Stimulated activated naive CD4-positive, alpha-beta T cell treated with Interleukin-2 at 50 U/mL for 16 hours (primary cell): ENCODE results near the gene CPNE5.

Experiments
- DNase-seq: peaks from one replicate; lab custom pipeline; 2025; lab: John Stamatoyannopoulos, UW

Gene CPNE5

DNA sequence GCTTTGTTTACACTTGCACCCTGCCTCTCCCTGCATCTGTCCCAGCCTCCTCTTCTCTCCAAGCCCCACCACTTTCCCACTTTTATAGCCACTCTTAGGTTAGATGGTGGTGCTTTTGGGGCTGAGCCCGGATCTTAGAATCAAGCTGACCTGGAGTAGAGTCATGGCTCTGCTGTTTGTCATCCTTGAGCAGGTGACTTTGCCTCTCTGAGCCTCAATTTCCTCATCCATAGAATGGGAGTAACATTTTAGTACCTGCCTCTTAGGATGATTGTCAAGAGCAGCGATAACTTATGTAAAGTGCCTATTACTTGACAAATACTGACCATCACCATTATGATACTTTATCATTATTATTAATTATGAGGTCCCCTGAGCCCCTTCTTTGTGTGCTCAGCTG is 48.2 kb downstream of the CPNE5 start:
- DNase-seq = no peak

DNA sequence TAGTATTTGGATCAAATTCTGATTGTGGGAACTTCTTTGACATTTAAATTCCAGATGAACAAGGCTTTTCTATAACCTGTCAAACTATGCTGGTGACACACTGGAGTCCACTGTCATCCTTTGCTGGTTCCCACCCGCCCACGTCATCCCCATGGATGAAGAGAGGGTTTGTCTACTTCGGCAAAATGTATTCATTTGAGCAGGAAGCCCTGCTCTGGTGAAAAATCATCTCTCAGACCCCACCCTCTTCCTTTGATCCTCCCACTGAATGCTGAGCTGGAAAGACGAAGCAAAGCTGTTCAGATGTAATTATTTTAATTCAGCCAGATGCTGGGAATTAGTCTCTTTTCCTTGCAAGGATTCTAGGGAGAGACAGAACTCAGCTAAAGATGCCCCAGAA is 50.5 kb downstream of the CPNE5 start:
- no peak for DNase-seq

DNA sequence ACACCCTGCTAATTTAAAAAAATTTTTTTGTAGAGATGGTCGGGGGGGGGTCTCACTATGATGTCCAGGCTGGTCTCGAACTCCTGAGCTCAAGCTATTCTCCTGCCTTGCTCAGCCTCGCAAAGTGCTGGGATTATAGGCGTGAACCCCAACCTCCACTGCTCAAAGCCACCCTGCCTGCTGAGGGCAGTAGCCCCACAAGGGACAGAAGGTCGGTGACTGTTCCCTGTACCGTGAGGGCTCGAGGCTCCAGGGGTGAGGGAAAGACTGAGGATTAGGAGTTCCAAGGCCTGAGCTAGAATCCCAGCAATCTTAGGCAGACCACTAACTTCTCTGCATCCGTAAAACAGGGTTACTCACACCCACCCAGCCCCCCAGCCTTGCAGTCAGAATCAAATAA is 51.1 kb downstream of the CPNE5 start:
- DNase-seq = no peak

DNA sequence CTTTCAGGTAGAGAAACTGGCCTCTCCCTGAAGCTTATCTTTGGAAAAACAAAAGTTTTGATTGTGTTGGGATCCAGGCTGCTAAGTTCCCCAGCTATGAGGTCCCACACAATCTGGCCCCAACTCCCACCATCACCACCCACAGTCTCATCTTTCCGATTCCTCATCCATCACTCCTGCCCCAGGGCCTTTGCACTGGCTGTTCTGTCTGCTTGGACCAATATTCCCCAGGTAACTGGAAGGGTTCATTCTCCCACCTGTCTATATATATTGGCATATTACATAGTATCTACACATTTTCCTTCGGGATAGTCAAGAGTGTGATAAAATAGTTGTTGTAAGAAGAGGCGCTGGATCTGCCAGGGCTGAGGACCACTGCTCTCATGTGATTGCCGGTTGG is 52.0 kb downstream of the CPNE5 start:
- no peak for DNase-seq

DNA sequence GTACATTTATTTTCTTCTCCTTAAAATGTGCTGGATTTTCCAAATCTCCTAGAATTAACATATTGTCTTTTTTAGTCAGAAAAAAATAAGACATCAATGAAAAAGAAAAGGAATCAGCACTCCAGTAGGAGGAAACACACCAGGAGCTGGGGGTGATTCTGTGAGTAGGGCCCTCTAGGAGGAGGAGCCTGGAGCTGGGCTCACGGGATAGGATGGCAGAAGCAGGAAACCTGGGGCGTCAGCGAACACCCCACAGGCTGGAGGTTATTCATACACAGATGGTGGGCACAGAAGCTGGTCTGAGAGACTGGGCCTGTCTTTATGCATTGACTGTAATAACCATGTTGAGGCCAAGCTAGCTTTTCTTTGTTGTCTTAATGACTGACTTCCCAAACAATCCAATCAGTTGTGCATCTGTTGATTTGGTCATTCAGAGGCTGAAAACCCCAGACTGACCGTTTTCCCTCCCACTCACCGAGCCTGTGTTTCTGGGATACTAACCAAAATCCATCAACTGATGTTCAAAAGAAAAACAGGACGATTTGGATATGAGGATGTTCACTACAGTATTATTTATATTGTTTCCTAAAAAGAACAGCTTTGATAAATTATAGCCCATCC is 53.1 kb downstream of the CPNE5 start:
- no peak for DNase-seq

DNA sequence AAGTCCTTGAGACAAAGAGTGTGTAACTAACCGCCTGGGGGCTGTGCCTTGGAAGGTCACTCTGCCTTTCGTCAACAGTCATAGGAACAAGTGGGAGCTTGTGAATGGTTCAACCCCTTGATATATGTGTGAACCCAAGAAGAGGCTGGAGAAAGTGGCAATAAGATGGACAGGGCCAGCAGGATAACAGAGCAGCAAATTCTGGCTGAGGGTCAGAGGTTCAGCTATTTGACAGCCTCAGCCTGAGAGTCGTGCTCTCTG is 54.9 kb downstream of the CPNE5 start:
- no peak for DNase-seq

DNA sequence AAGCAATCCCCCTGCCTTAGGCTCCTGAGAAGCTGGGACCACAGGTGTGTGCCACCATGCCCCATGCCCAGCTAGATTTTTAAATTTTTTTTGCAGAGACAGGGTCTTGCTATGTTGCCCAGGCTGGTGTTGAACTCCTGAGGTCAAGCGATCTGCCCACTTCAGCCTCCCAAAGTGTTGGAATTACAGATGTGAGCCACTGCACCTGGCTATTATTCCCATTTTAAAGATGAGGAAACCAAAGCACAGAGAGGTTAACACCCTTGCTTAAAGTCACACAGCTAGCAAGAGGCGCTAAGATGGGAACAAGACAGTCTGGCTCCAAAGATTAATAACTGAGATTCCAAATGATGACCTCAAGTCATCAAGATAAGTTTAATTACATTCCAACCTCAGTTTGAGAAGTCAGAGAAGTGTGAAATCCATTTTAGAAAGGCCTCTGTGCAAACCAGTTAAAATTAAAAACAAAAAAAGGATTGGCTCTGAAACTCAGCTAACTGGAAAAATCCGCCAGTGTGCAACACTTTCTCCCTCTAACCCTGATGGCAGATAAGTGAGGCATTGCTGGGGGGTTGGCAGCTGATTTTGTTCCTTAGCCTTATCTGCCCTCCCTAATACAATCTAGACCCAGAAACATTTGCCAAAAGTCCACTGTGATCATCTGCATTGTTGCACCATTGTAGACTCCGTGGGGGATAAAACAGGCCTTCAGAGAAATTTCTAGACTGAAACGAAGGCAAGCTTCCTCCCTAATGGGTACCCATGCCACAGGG is 55.5 kb downstream of the CPNE5 start:
- no peak for DNase-seq

DNA sequence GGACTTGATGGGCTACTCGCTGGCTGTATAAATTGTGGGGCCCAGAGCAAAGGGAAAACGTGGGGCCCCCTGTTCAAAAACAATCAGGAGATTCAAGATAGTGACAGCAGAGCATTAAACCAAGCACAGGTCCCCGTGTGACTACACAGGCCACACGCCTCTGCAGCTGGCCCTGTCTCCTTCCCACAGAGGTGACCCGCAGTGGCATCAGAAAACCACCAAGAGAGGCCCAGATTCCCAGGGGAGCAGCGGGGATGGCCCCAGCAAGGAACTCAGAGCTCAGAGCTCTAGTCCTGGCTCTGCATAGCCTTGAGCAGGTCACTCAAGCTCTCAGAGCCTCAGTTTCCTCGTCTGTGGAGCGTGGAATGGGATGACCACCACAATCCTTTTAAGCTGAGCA is 57.6 kb downstream of the CPNE5 start:
- DNase-seq = no peak

DNA sequence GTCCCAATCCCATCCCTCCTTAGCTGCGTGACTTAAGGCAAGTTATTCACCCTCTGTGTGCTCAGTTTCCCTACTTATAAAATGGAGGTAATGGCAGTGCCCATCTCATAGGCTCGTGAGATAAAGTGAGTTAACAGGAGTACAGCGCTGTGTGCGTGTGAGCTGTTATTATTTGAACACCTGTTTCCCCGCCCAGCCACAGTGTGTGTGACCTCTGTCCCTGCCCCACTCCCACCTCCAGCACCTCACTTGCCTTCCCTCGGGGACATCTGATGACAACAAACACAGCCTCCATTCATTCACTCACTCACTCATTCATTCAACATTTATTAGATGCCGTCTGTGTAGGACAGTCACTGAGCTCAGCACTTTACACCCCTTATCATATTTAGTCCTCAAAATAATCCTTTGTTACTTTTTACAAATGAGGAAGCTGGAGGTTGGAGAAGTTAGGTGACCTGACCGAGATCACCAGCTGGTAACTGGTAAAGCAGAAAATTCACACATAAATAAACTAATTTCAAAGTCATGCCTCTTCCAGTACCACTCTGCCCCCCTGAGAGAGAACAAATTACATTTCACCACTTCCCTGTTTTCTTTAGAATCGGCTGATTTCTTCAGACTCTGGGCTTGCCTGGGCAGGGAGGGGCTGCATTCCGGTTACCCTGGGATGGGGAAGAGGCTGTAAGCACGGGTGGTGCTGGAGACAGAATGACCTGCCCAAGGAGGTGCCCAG is 58.6 kb downstream of the CPNE5 start:
- DNase-seq = no peak

DNA sequence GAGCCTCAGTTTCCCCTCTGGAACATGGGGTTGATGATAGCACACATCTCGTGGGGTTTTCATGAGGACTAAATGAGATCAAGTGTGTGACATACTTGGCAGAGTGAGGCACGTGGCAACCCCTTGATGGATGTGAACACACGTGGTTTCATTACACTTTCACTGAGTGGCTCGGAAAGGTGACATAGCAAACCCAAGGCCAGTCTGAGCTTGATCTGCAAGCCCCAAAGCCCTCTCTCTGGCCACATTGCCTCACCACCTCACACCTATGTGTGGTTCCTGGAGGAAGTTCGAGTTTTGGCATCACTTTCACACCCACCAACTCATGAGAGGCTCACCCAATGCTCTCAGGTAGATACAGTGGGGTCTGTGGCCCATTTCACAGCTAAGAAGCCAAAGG is 60.0 kb downstream of the CPNE5 start:
- no peak for DNase-seq

DNA sequence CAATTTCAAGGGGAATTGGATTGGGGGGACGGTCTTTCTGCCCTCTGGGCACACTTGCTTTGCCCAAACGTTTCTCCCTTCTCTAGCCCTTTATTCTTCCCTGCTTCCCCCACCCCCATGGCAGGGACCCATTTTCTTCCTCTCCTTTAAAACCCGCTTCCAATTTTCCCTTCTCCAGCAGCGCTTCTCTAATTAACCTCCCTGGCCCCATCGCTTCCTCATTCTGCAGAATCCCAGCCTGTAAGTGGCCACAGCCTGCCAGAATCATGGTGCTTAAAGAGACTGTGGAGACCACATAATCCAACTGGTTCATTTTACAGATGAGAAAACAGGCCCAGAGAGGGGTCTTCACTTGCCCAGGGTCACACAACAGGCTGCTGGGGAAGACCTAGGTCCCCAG is 61.4 kb downstream of the CPNE5 start:
- DNase-seq = no peak

DNA sequence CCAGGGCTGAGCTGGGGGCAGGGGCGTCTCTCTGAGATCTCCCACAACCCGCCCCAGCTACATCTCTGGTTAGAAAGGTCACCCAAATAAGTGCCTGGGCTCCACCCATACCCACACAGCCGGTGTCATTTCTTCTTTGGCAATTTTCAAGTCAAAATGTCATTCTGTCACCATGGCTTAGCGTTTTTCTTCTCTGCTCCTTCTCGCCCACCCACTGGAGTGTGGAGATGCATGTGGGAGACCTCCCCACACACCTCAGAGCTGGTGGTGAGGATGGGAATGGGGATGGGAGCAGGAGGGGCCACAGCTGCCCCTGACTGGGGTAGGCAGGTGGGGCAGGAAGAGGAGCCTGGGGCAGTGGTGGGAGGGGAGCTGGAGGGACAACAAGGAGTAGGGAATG is 63.1 kb downstream of the CPNE5 start:
- no peak for DNase-seq

DNA sequence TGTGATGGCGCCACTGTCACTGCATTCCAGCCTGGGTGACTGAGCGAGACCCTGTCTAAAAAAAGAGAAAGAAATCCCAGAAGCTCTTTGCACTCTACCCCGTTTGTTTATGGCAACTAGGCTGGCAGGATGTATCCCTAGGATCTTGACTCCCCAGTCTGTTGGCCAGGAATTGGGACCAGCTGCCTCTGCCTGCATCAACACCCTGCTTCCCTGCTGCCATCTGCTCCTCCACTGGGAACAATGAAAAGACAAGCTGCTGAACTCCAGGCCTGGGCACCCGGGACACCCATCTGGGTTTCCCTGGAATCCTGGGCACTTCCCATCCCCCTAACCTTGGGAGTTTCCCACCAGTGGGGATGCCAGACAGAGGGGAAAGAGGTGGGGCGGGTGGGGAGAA is 64.9 kb downstream of the CPNE5 start:
- DNase-seq = no peak

DNA sequence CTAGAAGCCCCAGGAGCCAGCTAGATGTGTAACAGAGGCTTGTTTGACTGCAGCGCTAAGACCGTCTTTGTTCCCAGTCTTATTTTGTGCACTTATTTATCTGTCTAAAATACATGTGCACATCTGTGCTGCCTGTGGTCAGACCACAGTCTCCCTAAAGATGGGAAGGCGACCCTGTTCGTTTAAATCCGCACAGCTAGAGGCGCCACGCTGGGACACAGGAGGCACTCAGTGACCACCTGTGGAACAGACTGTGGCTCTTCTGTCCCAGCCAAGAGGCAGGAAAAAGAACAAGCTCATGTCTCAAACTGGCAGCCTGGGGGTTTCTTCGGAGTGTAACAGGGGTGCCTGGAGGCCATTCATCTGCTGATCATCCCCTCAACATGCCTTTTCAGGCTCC is 66.8 kb downstream of the CPNE5 start:
- DNase-seq = no peak

DNA sequence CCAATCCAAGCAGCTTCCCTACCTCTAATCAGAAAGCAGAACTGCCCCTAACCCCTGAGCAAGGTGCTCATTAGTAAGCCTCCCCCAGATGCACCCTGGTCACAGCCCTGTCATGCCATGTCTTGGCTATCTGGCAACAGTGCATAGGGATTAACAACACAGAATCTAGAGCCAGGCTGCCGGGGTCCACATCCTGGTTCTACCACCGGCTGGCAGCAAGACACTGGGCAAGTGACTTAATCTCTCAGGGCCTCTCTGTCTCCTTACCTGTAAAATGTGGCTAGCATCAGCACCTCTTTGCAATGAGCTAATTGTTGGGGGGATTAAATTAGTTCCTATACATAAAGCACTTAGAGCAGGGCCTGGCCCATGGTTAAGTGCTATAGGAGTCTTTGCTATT is 68.1 kb downstream of the CPNE5 start:
- DNase-seq = no peak

DNA sequence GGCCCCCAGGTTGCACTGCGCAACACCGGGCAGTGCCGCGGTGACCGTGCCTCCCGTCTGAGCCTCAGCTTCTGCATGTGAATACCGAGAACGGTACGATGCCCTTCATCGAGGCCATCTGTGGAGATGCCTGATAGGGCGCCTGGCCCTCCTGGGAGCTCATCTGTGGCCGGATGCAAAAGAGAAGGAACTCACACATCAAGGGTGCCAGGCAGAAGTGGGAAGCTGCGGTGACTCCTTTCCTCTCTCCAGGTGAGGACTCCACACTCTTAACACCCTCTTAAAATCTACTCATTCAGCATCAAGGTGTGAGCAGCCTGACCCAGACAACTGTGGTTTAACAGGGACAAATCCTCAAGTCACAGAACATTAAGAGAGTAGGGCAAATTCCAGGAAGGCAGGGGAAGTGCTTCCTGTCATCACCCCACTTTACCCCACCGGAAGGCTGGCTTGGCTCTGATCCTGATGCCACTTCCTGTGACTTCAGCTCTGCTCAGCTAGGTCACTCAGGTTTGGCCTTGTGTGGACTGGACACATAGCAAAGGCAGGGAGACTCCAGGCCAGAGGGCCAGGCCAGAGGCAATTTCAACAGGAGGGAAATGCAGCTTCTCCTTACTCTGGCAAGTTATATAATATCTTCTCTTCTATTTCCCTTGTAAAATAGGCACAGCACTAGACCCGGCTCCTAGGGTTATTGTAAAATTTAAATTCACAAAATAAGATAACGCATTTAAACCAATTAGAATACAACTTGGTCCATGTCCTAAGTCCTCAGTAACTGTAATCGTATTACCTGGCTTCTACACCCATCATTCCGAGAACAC is 69.4 kb downstream of the CPNE5 start:
- DNase-seq = no peak

DNA sequence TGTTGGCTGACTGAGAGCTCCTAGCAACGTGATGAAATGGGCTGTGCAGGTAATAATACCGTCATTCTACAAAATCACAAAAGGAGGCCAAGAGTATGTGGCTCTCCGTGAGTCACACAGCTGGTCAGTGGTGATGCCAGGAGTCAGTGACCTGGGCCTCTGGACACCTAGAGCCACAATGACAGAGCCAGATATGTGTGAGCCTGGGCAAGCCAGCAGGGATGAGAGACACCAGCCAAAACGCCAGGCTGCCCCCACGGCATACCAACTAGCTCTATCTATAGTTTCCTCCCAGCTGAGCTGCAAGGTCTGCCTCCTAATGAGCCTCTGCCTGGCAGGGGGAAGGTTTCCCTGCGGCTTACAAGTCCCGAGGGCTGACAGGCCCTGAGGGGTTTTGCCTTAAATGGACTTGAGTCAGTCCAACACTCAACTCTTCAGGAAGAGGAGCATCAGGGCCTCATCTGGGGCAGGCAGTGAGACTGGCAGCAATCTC is 70.0 kb downstream of the CPNE5 start:
- no peak for DNase-seq

DNA sequence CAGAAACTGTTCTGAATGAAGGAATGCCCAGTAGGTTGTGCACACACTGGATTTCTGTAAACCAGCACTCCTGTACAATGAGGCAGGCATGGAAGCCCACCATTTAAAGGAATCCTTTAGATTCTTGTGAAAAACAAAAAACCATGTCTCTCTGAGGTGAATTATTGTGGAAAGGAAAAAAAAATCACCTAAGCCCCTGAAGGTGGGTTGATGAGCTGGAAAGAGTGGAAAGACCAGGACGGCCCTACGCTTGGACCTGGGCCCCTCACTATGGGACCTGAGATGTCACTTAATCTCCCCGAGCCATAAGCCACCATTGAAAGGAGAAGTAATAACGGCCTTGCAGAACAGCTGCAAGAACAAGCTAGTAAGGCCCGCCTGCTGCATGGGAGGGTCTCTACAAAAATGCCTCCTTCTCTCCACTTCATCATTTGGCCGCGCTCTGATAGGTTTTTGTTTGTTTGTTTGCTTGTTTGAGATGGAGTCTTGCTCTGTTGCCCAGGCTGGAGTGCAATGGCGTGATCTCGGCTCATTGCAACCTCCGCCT is 72.8 kb downstream of the CPNE5 start:
- DNase-seq = no peak

DNA sequence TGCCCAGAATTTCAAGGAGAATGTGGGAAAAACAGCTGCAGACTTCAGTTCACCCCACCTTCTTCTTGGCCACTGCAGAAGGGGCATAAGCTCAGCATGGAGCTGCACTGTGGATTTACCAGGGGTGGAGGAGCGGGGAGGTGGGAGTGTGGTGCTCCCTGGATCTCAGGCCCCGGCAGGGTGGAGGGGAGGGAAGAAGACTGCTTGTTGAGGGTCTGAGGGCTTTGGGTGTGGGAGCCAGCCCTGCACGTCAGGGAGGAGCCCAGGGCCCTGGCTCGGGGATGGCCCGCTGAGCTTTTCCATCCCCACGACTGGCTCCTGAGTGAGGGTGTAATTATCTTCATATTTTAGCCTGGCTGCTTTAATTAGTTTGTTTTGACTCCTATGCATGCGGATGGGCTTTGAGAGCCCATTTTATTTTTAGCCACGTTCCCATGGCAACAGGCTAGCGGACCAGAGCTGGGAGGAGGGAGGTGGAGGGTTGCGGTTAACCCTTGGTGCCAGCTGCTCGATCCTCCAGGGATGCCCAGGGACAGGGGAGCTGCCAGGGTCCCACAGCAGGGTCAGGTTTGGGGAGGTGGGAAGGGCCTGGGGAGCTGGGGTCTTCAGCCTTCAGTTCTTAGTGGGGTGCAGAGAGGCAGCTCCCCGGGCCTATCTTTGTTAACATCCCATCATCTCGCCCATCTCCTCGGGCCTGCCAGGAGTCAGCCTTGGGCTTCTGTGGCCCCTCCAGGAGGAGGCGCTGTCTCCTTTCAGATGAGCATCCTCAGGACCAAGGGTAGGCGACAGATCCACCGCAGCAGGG is 73.4 kb downstream of the CPNE5 start:
- peak; percentile 70 for DNase-seq

DNA sequence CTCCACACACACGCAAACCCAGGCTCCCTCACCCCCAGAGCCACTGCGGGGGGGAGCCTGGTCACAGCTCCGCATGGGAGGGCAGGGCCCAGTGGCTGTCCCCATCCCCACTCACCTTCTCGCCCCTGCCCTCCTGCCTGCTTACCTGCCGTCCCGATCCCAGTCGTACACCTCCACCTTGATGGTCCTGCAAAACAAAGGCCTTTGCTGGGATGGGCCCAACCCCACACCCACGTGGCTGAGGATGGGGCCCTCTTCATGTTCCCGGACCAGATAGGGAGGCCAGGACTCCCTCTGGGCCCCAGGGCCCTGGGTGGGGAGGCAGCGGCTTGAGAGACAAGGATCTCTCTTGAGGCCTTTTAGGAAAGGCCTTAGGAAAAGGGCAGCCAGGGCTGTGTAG is 74.1 kb downstream of the CPNE5 start:
- DNase-seq = no peak

DNA sequence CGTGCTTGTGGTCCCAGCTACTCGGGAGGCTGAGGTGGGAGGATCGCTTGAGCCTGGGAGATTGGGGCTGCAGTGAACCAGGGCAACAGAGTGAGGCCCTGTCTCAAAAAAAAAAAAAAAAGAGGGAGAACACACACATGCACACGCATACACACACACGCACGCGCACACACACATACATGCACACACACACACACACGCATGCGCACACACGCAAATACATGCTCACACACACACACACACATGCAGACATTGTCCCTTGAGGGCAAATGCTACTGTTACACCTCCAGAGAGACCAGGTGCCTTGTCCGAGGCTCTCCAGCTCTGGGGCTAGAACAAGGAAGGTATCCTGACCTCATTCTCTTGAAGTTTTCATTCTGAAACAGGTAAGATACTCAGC is 77.1 kb downstream of the CPNE5 start:
- DNase-seq = no peak
